Neural cell (in vitro differentiated cells): ENCODE results near the gene ZIC4. TPM values are rescaled to one million over a fixed set of nuclear protein-coding genes. Genes with fewer than 3 reads are reported as not detected.

Source experiments
- H2AFZ ChIP-seq: fragments of 200-600, 300-800 bp; sonication (generic), shearing (Covaris generic); 2 replicates; pipeline ENCODE4 v1.6.0; 2014; ENCODE audit warnings: low read depth, mild to moderate bottlenecking, antibody characterized with exemption, low read length, moderate library complexity
- H3F3A ChIP-seq: fragments of 200-600 bp; shearing (Covaris generic); 2 replicates; pipeline ENCODE4 v1.6.1; 2016; ENCODE audit warnings: mild to moderate bottlenecking, moderate library complexity, mixed read lengths, antibody characterized with exemption, low read length; ENCODE audit not compliant: insufficient read depth, poor library complexity, severe bottlenecking
- H3K27ac ChIP-seq: fragments of 200-600, 300-800 bp; sonication (generic), shearing (Covaris generic); 2 replicates; pipeline ENCODE4 v1.5.1; 2014; ENCODE audit warnings: mild to moderate bottlenecking, low read length, moderate library complexity
- H3K27me3 ChIP-seq: fragments of 300-800, 200-600 bp; sonication (generic), shearing (Covaris generic); 2 replicates; pipeline ENCODE4 v1.6.0; 2014; ENCODE audit warnings: mild to moderate bottlenecking, low read depth, low read length, moderate library complexity; ENCODE audit not compliant: insufficient read depth
- H3K36me3 ChIP-seq: fragments of 300-800, 200-600 bp; sonication (generic), shearing (Covaris generic); 2 replicates; pipeline ENCODE4 v1.5.1; 2014; ENCODE audit warnings: mild to moderate bottlenecking, antibody characterized with exemption, low read length, moderate library complexity; ENCODE audit not compliant: insufficient read depth
- H3K4me2 ChIP-seq: fragments of 300-800, 200-600 bp; sonication (generic), shearing (Covaris generic); 2 replicates; pipeline ENCODE4 v1.6.0; 2014; ENCODE audit warnings: mild to moderate bottlenecking, low read length
- H3K4me3 ChIP-seq: fragments of 300-800, 200-600 bp; sonication (generic), shearing (Covaris generic); 2 replicates; pipeline ENCODE4 v1.5.1; 2014; ENCODE audit warnings: mild to moderate bottlenecking, low read length, moderate library complexity
- H3K79me2 ChIP-seq: fragments of 200-600 bp; shearing (Covaris generic); replicated peaks from 2 replicates; pipeline ENCODE4 v1.6.0; 2014; ENCODE audit warnings: mild to moderate bottlenecking, low read length, moderate library complexity; ENCODE audit not compliant: insufficient read depth
- H3K9ac ChIP-seq: fragments of 300-800, 200-600 bp; sonication (generic), shearing (Covaris generic); 2 replicates; pipeline ENCODE4 v1.6.1; 2016; ENCODE audit warnings: mild to moderate bottlenecking, low read length, mixed read lengths
- H3K9me2 ChIP-seq: fragments of 200-600 bp; shearing (Covaris generic); 2 replicates; pipeline ENCODE4 v1.6.1; 2016; ENCODE audit warnings: mild to moderate bottlenecking, low read length, mixed read lengths; ENCODE audit not compliant: insufficient read depth
- H3K9me3 ChIP-seq: fragments of 200-600, 300-800 bp; sonication (generic), shearing (Covaris generic); 2 replicates; pipeline ENCODE4 v1.6.1; 2016; ENCODE audit warnings: mild to moderate bottlenecking, mixed run types, low read length, moderate library complexity, mixed read lengths
- H4K20me1 ChIP-seq: fragments of 200-600 bp; shearing (Covaris generic); 2 replicates; pipeline ENCODE4 v1.6.1; 2016; ENCODE audit warnings: mild to moderate bottlenecking, mixed run types; ENCODE audit not compliant: insufficient read depth
- CTCF ChIP-seq: fragments of 450-650 bp; IDR thresholded peaks from 2 replicates; pipeline ENCODE4 v1.5.1; 2014; ENCODE audit warnings: antibody characterized with exemption, mild to moderate bottlenecking, moderate library complexity; ENCODE audit not compliant: poor library complexity, severe bottlenecking
- EP300 ChIP-seq: fragments of 450-650 bp; conservative IDR thresholded peaks from 2 replicates; pipeline ENCODE4 v1.6.1; 2014; ENCODE audit warnings: antibody characterized with exemption, mild to moderate bottlenecking, moderate library complexity; ENCODE audit not compliant: poor library complexity, severe bottlenecking
- EZH2 ChIP-seq: fragments of 200-600, 300-800 bp; shearing (Covaris generic), sonication (generic); IDR thresholded peaks from 2 replicates; pipeline ENCODE4 v1.6.1; 2014; ENCODE audit warnings: antibody characterized with exemption, low read length, borderline replicate concordance, mild to moderate bottlenecking; ENCODE audit not compliant: insufficient read depth, poor library complexity, severe bottlenecking
- MXI1 ChIP-seq: fragments of 450-650 bp; conservative IDR thresholded peaks from 2 replicates; pipeline ENCODE4 v1.6.1; 2014; ENCODE audit warnings: antibody characterized with exemption, mild to moderate bottlenecking; ENCODE audit not compliant: poor library complexity, severe bottlenecking
- POLR2AphosphoS5 ChIP-seq: IDR thresholded peaks from 2 replicates; pipeline ENCODE4 v1.6.1; 2012
- RAD21 ChIP-seq: fragments of 450-650 bp; conservative IDR thresholded peaks from 2 replicates; pipeline ENCODE4 v1.6.1; 2014; ENCODE audit warnings: antibody characterized with exemption, mild to moderate bottlenecking, moderate library complexity
- SMC3 ChIP-seq: fragments of 450-650 bp; conservative IDR thresholded peaks from 2 replicates; pipeline ENCODE4 v1.6.1; 2014; ENCODE audit warnings: antibody characterized with exemption, mild to moderate bottlenecking, moderate library complexity; ENCODE audit not compliant: poor library complexity
- TAF1 ChIP-seq: IDR thresholded peaks from 2 replicates; pipeline ENCODE4 v1.6.1; 2012; ENCODE audit warnings: low read depth
- polyA plus RNA-seq: library from polyadenylated mRNA; depleted of rRNA; stranded (reverse); fragments of >200 nt; gene quantifications from 2 replicates; pipeline ENCODE4 v1.2.3, GENCODE V29; 2014
- TF ChIP-seq, protein P1 (sequence below): IDR thresholded peaks from 2 replicates; pipeline ENCODE4 v1.6.1; 2012; ENCODE audit warnings: borderline replicate concordance

The ZIC4 gene
- polyA plus RNA-seq, 1 donor from 2014 or later: 8.6 TPM

DNA sequence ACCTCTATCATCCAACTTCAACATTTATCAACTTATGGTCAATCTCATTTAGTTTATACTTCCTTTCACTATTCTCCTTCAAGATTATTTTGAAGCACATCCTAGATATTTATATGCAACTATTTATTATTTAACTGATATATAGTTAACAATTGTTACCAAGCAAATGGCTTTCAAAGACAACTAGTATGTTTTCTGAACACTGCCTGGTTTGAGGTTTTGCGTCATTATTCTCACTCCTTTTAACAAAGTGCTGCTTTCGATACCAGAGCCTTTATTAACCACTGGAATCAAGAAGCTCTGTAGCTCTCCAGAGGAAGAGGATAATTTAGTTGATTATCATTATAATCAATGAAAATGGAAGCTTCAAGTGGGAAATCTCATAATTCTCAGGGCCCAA, 22.4 kb upstream of the ZIC4 start:
- Histone ChIP-seq H3K79me2 (peaks cover 38% of the 10 kb centered on the region), H3K9ac (no peak overlapping the region), H4K20me1 (no peaks in the 10 kb centered on the region), H2AFZ (no peak overlapping the region), H3F3A (peaks cover under 1% of the 10 kb centered on the region), H3K4me3 (no peak overlapping the region), H3K27ac (no peak overlapping the region), H3K9me2 (no peaks in the 10 kb centered on the region), H3K4me2 (no peak overlapping the region), H3K27me3 (peaks cover 30% of the 10 kb centered on the region), H3K36me3 (no peaks in the 10 kb centered on the region), H3K9me3 (no peaks in the 10 kb centered on the region)
- TF ChIP-seq, protein P1, sequence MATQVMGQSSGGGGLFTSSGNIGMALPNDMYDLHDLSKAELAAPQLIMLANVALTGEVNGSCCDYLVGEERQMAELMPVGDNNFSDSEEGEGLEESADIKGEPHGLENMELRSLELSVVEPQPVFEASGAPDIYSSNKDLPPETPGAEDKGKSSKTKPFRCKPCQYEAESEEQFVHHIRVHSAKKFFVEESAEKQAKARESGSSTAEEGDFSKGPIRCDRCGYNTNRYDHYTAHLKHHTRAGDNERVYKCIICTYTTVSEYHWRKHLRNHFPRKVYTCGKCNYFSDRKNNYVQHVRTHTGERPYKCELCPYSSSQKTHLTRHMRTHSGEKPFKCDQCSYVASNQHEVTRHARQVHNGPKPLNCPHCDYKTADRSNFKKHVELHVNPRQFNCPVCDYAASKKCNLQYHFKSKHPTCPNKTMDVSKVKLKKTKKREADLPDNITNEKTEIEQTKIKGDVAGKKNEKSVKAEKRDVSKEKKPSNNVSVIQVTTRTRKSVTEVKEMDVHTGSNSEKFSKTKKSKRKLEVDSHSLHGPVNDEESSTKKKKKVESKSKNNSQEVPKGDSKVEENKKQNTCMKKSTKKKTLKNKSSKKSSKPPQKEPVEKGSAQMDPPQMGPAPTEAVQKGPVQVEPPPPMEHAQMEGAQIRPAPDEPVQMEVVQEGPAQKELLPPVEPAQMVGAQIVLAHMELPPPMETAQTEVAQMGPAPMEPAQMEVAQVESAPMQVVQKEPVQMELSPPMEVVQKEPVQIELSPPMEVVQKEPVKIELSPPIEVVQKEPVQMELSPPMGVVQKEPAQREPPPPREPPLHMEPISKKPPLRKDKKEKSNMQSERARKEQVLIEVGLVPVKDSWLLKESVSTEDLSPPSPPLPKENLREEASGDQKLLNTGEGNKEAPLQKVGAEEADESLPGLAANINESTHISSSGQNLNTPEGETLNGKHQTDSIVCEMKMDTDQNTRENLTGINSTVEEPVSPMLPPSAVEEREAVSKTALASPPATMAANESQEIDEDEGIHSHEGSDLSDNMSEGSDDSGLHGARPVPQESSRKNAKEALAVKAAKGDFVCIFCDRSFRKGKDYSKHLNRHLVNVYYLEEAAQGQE: no peak
- TF ChIP-seq RAD21 (no peak), EP300 (no peak), TAF1 (no peak), EZH2 (no peak), SMC3 (no peak), CTCF (no peak), MXI1 (no peak), POLR2AphosphoS5 (no peak)

- TF ChIP-seq EP300 (no peak), RAD21 (no peak), MXI1 (no peak), TAF1 (no peak), EZH2 (no peak), POLR2AphosphoS5 (no peak), CTCF (no peak), SMC3 (no peak)
- TF ChIP-seq, protein P1: no peak
- Histone ChIP-seq H3K9ac (no peak overlapping the region), H3K79me2 (peaks cover 41% of the 10 kb centered on the region), H3K9me3 (no peaks in the 10 kb centered on the region), H4K20me1 (no peaks in the 10 kb centered on the region), H3K4me2 (no peak overlapping the region), H3F3A (peaks cover 5% of the 10 kb centered on the region), H3K27ac (no peak overlapping the region), H3K4me3 (no peak overlapping the region), H3K27me3 (peaks cover 34% of the 10 kb centered on the region), H3K36me3 (no peaks in the 10 kb centered on the region), H2AFZ (no peak overlapping the region), H3K9me2 (no peaks in the 10 kb centered on the region)
These were observed 22.0 kb upstream of the ZIC4 start for GRCh38 chr3:147428326-147428725.
